Frontal cortex (tissue), 4 donors: ENCODE data around the gene SLC16A3. TPM values are rescaled to one million over a fixed set of nuclear protein-coding genes. Genes with fewer than 3 reads are reported as not detected.

Source experiments
- DNase-seq, 2 donors: peaks; one replicate each; pipeline ENCODE4 v3.0.0; 2012; ENCODE audit warnings: low spot score in 2 of 2
- FAIRE-seq: peaks from 2 replicates; lab custom pipeline; 2012; peaks lifted over from hg19 to GRCh38; lab: Jason Lieb, UNC
- total RNA-seq: library from RNA; depleted of rRNA; stranded (reverse); fragments of >200 nt; gene quantifications from one replicate; pipeline ENCODE4 v1.2.3, GENCODE V29; 2014
- donor health status: control.
- donor health status: control.
- donor health status: control.

The SLC16A3 gene
- total RNA-seq, 1 donor from 2014 or later = 2.0 TPM

DNA sequence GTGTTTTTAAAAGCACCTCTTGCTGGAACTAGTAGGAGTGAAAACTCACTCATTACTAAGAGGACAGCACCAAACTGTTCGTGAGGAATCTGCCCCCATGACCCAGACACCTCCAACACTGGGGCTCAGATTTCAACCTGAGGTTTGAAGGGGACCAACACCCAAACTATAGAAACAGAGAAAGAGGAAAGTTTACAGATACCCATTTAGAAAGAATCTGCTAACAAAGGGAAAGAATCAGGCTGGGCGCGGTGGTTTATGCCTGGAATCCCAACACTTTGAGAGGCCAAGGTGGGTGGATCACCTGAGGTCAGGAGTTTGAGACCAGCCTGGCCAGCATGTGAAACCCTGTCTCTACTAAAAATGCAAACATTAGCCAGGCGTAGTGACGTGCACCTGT lies 48.1 kb downstream of the SLC16A3 start:
- FAIRE-seq = no peak
- no peak for DNase-seq

DNA sequence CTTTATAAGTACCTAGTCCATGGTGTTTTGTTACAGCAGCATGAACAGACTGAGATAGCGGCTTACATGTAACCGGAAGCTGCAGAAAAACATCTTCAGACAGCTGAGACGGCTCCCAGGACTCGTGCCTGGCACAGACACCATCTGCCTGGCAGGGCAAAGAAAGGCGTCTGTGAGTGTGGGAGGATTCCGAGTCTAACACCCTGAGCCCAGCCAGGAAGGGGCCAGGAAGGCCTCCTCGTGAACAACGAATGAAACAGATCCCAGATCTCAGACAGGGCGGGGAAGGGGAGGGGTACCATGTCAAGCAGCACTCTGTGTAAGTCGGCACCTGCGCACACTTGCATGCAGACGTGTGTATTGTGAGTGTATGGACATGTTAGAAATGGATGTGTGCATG lies 49.0 kb downstream of the SLC16A3 start:
- no peak for FAIRE-seq
- DNase-seq = no peak

DNA sequence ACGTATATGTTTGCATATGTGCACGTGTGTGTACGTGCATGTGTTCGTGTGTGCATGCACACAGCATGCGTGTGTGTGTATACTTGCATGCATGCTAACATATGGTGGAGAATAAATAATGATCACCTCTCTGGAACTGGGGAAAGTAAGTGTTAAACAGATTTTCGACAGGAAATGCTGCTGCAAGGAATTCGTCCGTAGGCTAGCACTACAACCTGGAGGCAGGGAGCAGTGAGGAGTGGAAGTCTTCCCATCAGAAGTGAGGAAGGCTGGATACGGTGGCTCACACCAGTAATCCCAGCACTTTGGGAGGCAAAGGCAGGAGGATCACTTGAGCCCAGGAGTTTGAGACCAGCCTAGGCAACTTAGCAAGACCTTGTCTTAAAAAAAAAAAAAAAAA lies 49.5 kb downstream of the SLC16A3 start:
- DNase-seq (no peak), FAIRE-seq (no peak)

DNA sequence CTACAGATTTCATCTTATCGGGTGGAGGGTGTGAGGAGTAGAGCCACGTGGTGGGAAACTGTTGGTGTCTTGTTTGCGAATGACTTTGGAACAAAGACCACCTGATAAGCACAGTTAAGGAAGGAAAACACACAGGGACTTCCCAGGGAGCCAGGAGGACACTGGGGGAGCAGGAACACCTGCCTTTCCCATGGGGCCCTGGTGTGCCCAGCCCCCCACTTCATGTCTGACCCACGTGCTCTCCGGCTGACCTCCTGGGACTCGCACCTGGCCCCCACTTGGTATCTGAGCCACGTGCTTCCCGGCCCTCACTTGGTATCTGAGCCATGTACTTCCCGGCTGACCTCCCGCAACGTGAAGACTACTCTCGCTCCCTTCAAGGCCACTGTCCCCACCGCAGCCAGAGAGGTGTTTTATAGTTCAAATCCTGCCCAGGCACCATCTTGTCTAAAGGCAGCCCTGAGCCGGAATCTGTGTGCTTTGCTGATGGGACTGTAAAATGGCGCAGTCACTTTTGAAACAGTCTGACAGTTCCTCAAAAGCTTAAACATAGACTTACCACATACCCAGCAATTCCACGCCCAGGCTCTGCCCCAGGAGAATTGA lies 50.0 kb downstream of the SLC16A3 start:
- DNase-seq = no peak
- no peak for FAIRE-seq

DNA sequence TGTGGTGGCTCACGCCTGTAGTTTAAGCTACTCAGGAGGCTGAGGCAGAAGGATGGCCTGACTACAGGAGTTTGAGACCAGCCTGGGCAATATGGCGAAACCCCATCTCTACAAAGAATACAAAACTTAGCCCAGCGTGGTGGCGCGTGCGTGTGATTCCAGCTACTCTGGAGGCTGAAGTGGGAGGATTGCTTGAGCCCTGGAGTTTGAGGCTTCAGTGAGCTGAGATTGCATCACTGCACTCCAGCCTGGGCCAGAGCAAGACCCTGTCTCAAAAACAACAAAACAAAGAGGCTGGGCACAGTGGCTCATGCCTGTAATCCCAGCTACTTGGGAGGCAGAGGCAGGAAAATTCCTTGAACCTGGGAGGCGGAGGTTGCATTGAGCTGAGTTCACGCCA lies 51.7 kb downstream of the SLC16A3 start:
- no peak for FAIRE-seq
- no peak for DNase-seq

GRCh38 chr17:82281076-82281475 lies 52.2 kb downstream of the SLC16A3 start:
- FAIRE-seq = no peak

GRCh38 chr17:82281502-82282238 lies 52.8 kb downstream of the SLC16A3 start:
- FAIRE-seq = no peak
- DNase-seq = no peak

More at GRCh38 chr17:82281076-82281475, 52.2 kb downstream of the SLC16A3 start:
- no peak for DNase-seq

GRCh38 chr17:82282239-82283207 lies 53.7 kb downstream of the SLC16A3 start:
- DNase-seq = no peak
- FAIRE-seq = no peak

DNA sequence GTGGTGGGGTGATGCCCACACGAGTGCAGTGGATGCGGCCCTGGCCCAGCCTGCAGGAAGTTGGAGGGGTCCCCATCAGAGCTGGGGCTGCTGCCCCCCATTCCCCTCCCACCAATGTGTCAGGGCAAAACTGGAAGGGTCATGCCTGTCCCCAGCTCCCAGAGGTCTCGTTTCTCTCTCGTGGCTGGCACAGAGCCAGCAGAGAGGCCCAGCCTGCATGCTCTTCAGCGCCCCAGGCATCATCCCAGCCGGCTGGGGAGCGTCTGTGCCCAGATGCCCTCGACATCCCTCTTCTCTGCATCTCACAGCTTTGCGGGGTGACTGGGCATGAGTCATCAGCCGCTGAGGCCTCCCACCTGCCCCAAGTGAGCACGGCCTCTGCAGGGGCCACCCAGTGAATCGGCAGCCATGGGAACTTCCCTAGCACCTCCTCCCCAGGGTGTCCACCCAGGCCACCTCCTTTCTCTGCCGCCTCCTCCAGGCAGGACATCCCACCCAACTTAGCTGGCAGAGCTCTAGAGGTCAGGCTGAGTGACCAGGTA lies 54.4 kb downstream of the SLC16A3 start:
- DNase-seq = no peak
- FAIRE-seq = no peak

GRCh38 chr17:82285141-82285540 lies 56.3 kb downstream of the SLC16A3 start:
- DNase-seq = no peak
- no peak for FAIRE-seq

DNA sequence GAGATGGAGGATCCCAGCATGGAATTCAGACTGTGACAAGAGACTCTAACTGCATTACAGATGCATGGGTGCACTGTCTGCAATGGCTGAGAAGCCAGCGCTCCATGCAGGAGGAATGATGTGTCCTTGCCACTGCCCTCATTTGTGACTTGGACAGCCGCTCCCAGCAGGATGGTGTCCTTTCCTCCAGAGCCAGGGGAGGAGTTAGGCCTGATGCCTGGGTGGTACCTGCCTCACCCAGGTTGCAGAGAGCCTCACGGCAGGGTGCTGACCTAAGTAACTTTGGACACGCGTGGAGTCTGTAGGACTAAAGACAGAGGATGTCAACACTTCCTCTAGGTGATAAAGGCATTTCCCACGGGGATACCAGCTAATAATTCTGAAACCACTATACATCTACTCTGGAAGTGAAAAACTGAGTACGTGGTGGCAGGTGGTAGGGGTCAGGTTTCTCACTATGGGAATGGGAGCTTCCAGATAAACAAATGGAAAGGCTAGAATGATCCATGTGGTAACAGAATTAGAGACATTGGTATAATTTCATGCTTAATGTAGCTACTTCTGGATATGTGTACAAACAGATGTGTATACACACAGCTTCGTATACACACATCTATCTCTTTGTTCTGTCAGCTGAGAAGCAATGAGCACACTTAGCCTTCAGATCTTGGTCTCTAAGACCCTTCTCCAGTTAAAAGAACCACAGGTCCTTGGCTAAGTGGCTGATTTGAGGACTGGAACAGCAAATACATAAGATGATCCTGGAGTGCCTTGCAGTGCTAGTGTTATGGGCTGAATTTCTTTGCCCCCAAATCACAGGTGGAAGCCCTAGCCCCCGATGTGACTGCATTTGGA lies 58.4 kb downstream of the SLC16A3 start:
- FAIRE-seq = no peak
- no peak for DNase-seq

DNA sequence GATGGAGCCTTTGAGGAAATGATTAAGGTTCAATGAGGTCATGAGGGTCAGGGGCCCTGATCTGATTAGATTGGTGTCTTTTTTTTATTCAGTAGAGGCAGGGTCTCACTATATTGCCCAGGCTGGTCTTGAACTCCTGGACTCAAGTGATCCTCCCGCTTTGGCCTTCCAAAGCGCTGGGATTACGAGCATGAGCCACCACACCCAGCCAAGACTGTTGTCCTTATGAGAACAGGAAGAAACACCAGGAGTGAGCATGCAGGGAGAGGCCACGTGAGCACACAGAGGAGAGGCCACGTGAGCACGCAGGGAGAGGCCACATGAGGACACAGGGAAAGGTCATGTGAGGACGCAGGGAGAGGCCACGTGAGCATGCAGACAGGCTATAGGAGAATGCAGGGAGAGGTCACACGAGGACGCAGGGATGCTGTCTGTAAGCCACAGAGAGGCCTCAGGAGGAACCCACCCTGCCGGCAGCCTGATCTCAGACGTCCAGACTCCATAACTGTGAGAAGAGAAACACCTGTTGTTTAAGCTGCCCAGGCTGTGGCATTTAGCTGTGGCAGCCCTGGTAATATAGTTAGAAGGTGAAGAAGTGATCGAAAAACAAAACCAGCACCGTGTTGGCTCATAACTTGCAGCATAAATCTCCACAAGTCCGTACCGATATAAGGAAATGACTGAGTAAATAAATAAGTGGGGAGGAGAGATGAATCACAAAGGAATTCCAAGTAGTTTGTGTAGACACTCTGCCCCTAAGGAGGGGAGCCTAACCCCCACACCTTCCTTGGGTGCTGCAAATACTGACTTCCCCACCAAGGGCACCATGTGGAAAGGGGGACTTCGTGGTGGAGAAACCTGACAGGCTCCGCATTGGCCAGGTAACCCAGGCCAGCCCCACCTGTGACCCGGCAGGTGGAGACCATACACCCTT lies 59.3 kb downstream of the SLC16A3 start:
- no peak for FAIRE-seq
- DNase-seq = no peak

Other genes with a start within 250 kb of the SLC16A3 start
- 31.0 TPM for gene CENPX, start 206.2 kb upstream of the SLC16A3 start, total RNA-seq
- 14.3 TPM for gene LRRC45, start 205.7 kb upstream of the SLC16A3 start, total RNA-seq
- 110 TPM for gene RAC3, start 197.4 kb upstream of the SLC16A3 start, total RNA-seq
- gene DCXR, start 191.3 kb upstream of the SLC16A3 start, total RNA-seq = 25.7 TPM
- gene RFNG, start 177.2 kb upstream of the SLC16A3 start, total RNA-seq = 21.2 TPM
- gene GPS1, start 177.1 kb upstream of the SLC16A3 start, total RNA-seq = 73.8 TPM
- 18.8 TPM for gene DUS1L, start 163.2 kb upstream of the SLC16A3 start, total RNA-seq
- gene FASN, start 130.8 kb upstream of the SLC16A3 start, total RNA-seq = 92.1 TPM
- gene CCDC57, start 16.2 kb upstream of the SLC16A3 start, total RNA-seq = 17.1 TPM
- gene CSNK1D, start 44.7 kb downstream of the SLC16A3 start, total RNA-seq = 22.8 TPM
- not detected for gene CD7, start 88.6 kb downstream of the SLC16A3 start, total RNA-seq
- gene SECTM1, start 104.7 kb downstream of the SLC16A3 start, total RNA-seq = 4.9 TPM
- not detected for gene TEX19, start 130.2 kb downstream of the SLC16A3 start, total RNA-seq
- gene UTS2R, start 142.7 kb downstream of the SLC16A3 start, total RNA-seq = not detected
- gene HEXD, start 189.3 kb downstream of the SLC16A3 start, total RNA-seq = 14.3 TPM
- 15.9 TPM for gene OGFOD3, start 189.5 kb downstream of the SLC16A3 start, total RNA-seq
- 19.2 TPM for gene CYBC1, start 221.7 kb downstream of the SLC16A3 start, total RNA-seq
- gene NARF, start 229.7 kb downstream of the SLC16A3 start, total RNA-seq = 42.8 TPM